Dedifferentiated amniotic fluid mesenchymal stem cell (primary cell): ENCODE results near the gene MYMK.
"Not testable (repeated sequence)": the region's sequence is repeated elsewhere in the genome, so short reads cannot be mapped to it uniquely, and the experiment has no call there.

Experiments used
- DNase-seq: peaks from one replicate; pipeline ENCODE4 v3.0.0-alpha.2; 2016; ENCODE audit errors: extremely low spot score

Gene MYMK

GRCh38 chr9:133524679-133525228 lies at the start of gene MYMK:
Gene MYMK (minus strand): TSS chr9:133524959. CDS start chr9:133524844, 115 bp downstream.
- DNase-seq, result no peak

- no peak for DNase-seq
Measured at GRCh38 chr9:133573791-133574515, 49.2 kb upstream of the MYMK start.

DNA sequence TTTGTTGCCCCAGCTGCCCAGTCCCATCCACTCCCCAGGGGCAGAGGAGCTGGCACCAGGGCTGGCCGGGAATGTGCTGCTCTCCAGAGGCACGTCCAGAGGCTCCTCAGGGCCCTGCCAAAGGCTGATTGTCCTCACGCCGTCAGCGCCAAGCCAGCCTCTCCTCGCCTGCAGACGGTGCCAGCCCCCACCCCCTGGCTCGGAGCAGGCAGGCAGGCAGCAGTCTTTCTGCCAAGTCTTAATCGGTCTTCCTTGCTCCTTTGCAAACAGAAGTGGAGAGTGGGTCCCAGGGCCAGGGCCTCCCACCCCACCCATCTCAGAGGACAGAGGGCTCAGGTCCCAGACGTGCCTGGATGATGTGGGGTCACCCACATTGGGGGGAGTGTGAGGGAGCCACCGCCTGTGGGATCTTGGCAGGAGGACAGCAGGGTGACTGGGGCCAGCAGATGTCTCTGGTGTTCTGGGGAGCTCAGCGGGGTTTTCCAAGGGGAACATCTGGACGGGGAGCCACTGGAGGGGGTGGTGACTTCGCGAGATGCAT lies 48.1 kb upstream of the MYMK start:
- no peak for DNase-seq

DNA sequence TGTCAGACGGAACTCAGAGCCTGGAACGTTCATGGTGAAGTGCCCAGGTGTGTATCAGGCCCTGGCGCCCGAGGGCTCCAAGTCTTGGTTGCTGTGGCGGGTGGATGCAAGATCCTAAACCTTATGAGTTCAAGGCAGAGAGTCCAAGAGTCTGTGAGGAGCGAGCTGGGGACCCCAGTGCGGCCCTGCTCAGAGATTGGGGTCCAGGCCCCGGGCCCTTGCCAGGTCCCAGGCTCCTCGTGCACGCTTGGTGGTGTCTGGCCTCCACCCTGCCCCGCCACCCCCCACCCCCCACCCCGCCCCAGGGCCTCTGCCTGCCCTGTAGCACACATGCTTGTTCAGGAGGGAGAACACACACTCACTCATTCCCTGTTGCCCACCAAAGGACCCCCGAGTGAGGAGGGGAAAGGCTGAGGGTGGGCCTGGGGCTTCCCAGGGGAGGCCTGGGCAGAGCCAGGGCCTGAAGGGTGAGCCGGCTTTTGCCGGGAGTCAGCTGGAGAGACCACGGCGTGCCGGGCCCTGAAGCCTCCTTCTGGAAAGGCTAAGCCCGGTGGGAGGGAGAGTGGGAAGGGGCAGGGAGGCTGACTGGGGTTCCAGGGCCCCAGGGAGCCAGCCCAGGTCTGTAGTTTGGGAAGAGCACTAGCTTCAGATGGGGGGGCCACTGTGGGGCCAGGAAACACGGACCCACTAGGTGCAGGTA lies 47.3 kb upstream of the MYMK start:
- DNase-seq, result no peak

DNA sequence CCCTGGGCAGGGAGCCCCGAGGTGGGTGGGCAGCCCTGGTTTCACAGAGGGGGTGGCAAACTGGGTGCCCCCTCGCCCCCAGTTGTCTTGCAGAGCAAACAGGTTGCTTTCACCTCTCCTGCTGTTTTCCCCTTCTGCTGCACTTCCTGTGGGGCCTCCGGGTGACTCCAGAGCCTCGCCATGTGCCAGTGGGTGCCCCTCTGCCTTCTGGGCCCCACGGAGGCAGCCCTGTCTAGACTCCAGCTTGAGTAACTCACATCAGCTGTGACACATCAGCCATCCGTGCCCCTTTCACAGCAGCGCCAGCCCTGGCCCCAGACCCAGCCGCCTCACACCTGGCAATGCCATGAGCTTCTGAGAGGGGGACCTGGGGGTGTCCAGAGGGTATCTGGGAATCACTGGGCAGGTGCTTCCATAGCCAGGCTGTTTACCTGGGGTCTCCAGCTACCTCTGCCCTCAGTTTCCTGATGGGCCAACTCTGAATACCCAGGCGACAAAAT lies 46.7 kb upstream of the MYMK start:
- no peak for DNase-seq

- no peak for DNase-seq
Measured at GRCh38 chr9:133570691-133571080, 45.9 kb upstream of the MYMK start.

- no peak for DNase-seq
Measured at GRCh38 chr9:133569891-133570690, 45.3 kb upstream of the MYMK start.

DNA sequence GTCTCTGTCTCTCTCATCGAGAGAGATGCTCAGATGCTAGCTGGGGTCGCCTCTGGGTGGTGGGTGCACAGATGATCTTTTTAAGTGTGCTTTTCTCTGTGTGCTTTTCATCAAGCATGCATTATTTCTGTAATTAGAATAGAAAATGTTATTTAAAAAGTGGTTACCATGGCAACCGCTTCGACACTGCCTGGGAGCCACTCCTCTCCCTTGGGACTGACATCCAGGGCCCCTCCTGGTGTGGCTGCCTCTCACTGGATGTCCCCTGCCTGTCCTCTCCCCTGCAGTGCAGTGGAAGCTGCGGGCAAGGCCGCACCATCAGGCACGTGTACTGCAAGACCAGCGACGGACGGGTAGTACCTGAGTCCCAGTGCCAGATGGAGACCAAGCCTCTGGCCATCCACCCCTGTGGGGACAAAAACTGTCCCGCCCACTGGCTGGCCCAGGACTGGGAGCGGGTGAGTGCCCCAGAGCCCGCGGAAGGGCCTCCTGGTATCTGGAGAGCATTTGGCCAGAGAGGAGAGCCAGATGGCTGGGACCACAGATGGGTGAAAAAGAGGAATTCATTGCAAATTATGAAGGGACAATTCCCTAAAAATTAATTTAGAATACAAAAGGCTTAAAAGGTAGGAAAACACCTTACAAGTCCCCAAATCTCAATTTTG lies 44.5 kb upstream of the MYMK start:
- no peak for DNase-seq

DNA sequence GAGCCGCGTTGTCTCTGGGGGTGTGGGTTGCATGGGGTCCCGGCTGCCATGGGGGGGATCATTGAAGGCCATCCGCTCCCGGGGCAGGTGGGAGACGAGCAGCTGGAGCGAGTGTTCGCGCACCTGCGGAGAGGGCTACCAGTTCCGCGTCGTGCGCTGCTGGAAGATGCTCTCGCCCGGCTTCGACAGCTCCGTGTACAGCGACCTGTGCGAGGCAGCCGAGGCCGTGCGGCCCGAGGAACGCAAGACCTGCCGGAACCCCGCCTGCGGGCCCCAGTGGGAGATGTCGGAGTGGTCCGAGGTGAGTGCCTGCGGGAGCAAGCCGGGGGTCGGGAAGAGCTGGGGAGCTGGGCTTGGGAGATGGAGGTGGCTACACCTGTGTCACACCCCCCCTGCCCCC lies 43.4 kb upstream of the MYMK start:
- DNase-seq, result no peak

- no peak for DNase-seq
Measured at GRCh38 chr9:133566817-133567216, 42.1 kb upstream of the MYMK start.

DNA sequence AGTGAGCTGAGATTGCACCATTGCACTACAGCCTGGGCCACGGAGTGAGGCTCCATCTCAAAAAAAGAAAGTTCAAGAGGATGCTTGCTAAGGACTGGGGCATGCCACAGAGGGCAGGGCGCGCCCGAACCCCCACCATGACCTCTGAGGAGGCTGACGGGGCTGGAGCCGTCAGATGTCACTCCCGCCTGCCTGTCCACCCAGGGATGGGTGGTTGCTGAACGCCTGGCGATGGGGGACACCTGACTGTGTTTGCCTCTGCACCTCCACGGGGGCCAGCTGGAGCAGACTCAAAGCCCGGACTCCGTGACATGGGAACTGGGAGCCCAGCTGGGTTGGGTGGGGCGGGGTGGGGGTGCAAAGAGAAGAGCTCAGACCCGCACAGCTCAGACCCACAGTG lies 41.6 kb upstream of the MYMK start:
- DNase-seq, result no peak

DNA sequence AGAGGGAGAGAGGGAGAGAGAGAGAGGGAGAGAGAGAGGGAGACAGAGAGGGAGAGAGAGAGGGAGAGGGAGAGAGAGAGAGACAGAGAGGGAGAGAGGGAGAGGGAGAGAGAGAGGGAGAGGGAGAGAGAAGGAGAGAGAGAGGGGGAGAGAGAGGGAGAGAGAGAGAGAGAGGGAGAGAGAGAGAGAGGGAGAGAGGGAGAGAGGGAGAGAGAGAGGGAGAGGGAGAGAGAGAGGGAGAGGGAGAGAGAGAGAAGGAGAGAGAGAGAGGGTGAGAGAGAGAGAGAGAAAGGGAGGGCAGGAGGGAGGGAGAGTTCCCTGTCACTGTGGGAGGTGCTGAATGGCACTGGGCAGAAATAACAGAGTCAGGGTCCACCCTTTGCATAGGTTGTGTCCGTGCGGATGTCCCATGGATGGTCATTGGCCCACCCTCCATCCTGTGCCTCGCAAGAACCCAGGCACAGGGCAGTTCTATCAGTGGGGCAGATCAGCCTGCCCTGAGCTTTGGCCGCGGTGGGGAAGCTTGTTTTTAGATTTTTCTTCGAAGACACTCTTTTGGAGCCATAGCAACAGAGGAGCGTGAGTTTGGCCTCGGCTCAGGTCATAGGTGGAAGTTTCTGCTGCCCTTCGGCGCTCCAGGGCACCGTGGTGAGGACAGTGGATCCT lies 39.8 kb upstream of the MYMK start:
- DNase-seq, result no peak

GRCh38 chr9:133563814-133564213 lies 39.1 kb upstream of the MYMK start:
- not testable (repeated sequence) for DNase-seq

DNA sequence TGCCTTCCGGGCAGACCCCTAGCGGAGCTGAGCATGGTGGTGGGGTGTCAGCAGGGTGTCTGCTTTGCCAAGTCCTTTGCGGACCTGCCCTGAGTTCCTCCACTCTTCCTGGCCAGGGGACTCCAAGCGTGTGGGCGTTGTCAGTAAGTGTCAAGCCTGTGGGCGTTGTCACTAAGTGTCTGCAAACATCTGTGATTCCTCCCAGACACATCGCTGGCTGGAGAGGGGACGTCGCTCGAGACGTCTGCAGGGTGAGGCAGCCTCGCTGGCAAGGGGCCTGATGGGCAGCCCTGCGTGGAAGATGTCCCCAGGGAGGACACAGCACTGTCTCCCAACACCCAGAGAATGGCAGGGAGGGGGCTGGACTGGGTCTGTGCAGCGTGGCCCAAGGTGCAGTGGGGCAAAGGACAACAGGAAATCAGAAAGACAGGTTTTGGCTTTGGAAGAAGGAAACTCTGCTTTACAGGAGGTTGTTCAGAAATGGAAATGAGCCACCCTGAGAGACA lies 38.6 kb upstream of the MYMK start:
- DNase-seq, result no peak

DNA sequence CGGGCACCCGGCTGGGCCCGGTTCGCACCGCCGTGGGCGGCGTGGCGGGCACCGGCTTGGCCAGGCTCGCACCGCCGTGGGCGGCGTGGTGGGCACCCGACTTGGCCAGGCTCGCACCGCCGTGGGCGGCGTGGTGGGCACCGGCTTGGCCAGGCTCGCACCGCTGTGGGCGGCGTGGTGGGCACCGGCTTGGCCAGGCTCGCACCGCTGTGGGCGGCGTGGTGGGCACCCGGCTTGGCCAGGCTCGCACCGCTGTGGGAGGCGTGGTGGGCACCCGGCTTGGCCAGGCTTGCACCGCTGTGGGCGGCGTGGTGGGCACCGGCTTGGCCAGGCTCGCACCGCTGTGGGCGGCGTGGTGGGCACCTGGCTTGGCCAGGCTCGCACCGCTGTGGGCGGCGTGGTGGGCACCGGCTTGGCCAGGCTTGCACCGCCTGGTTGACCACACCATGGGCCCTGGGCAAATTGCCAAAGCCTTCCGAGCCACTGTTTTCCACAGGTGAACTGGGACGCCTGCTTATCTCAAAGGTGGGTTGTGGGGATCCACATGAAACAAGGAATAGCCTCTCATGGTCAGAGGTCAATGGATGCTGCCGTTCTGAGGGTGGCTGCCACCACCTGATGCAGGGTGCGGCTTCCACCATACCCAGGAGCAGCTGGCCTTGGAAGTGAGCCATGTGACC lies 38.0 kb upstream of the MYMK start:
- no peak for DNase-seq

GRCh38 chr9:133561976-133562554 lies 37.3 kb upstream of the MYMK start:
- DNase-seq, result no peak

- no peak for DNase-seq
Measured at GRCh38 chr9:133560944-133561343, 36.2 kb upstream of the MYMK start.

DNA sequence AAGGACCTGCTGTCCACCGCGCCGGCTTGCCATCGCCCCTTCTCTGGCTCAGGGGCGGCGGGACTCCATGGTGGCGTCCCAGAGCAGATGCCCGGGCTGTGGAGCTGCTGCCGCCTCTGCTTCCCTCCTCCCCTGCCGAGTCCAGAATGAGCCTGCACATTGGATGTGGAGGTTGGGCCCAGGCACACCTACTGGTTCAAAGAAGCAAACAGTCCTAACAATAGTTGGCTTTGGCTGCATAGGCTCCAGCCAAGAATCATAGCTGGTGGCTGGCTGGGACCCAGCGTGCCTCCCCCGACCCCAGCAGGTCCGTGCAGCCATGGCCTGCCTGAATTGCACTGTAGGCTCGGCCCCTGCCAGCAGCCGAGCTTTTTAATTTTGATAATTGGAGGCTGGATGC lies 35.6 kb upstream of the MYMK start:
- no peak for DNase-seq
